ENCODE data around the gene TUBB2B.

- TF ChIP-seq CTCF (IDR thresholded peaks at IDR 0.05 in 8 of 11, conservative IDR thresholded peaks at IDR 0.05 in 3 of 11), result no peak
- TF ChIP-seq POLR2A (IDR thresholded peaks at IDR 0.05), result no peak
- TF ChIP-seq POLR2AphosphoS5 (IDR thresholded peaks at IDR 0.05), result peak in 1 of 3 donors; percentile 10
Measured at GRCh38 chr6:3226481-3227362, 731 bp downstream of the TUBB2B start.

Measured in spleen (tissue), 7 donors.